MM.1S (cell line): ENCODE results near the gene LDAF1.

Source experiments
- DNase-seq: peaks from one replicate; pipeline ENCODE4 v3.0.0-alpha.2; 2015
- H2AFZ ChIP-seq: fragments of 300-600 bp; sonication (generic); 2 replicates; pipeline ENCODE4 v1.6.0; 2016; ENCODE audit warnings: antibody characterized with exemption, low read length
- H3F3A ChIP-seq: fragments of 300-600 bp; sonication (generic); 2 replicates; pipeline ENCODE4 v1.6.1; 2016; ENCODE audit warnings: mild to moderate bottlenecking, antibody characterized with exemption, low read length, moderate library complexity, mixed read lengths; ENCODE audit not compliant: insufficient read depth
- H3K27ac ChIP-seq: fragments of 300-600 bp; sonication (generic); 2 replicates; pipeline ENCODE4 v1.5.1; 2016; ENCODE audit warnings: mild to moderate bottlenecking, low read length
- H3K27me3 ChIP-seq: fragments of 300-600 bp; sonication (generic); replicated peaks from 2 replicates; pipeline ENCODE4 v1.6.0; 2016; ENCODE audit warnings: low read length; ENCODE audit not compliant: insufficient read depth
- H3K36me3 ChIP-seq: fragments of 300-600 bp; sonication (generic); replicated peaks from 2 replicates; pipeline ENCODE4 v1.6.1; 2016; ENCODE audit warnings: mild to moderate bottlenecking, low read length, mixed read lengths; ENCODE audit not compliant: insufficient read depth
- H3K4me1 ChIP-seq: fragments of 300-600 bp; sonication (generic); 2 replicates; pipeline ENCODE4 v1.6.1; 2016; ENCODE audit warnings: low read length, mixed read lengths
- H3K4me2 ChIP-seq: fragments of 300-600 bp; sonication (generic); 2 replicates; pipeline ENCODE4 v1.6.0; 2016; ENCODE audit warnings: low read depth, low read length
- H3K4me3 ChIP-seq: fragments of 300-600 bp; sonication (generic); 2 replicates; pipeline ENCODE4 v1.5.1; 2016; ENCODE audit warnings: low read length, mixed read lengths
- H3K79me2 ChIP-seq: fragments of 300-600 bp; sonication (generic); 2 replicates; pipeline ENCODE4 v1.6.1; 2016; ENCODE audit warnings: mixed run types, low read length, mixed read lengths
- H3K9ac ChIP-seq: fragments of 300-600 bp; sonication (generic); 2 replicates; pipeline ENCODE4 v1.6.1; 2016; ENCODE audit warnings: low read length, mixed read lengths
- H3K9me2 ChIP-seq: fragments of 300-600 bp; sonication (generic); replicated peaks from 2 replicates; pipeline ENCODE4 v1.6.1; 2016; ENCODE audit warnings: mild to moderate bottlenecking, low read length, mixed read lengths; ENCODE audit not compliant: insufficient read depth
- H3K9me3 ChIP-seq: fragments of 300-600 bp; sonication (generic); replicated peaks from 2 replicates; pipeline ENCODE4 v1.6.1; 2016; ENCODE audit warnings: mild to moderate bottlenecking, low read length, mixed read lengths; ENCODE audit not compliant: insufficient read depth
- H4K20me1 ChIP-seq: fragments of 300-600 bp; sonication (generic); 2 replicates; pipeline ENCODE4 v1.6.1; 2016; ENCODE audit warnings: mild to moderate bottlenecking, low read length, moderate library complexity, mixed read lengths; ENCODE audit not compliant: insufficient read depth
- CTCF ChIP-seq: fragments of 300-600 bp; sonication (generic); IDR thresholded peaks from 2 replicates; pipeline ENCODE4 v1.5.1; 2016; ENCODE audit warnings: antibody characterized with exemption, low read length, mixed read lengths
- EZH2 ChIP-seq: fragments of 300-600 bp; sonication (generic); optimal IDR thresholded peaks from 2 replicates; pipeline ENCODE3; 2017; ENCODE audit warnings: low read depth, mild to moderate bottlenecking, antibody characterized with exemption, low read length, mixed read lengths
- EZH2phosphoT487 ChIP-seq: fragments of 300-600 bp; sonication (generic); IDR thresholded peaks from 2 replicates; pipeline ENCODE4 v1.6.1; 2018; ENCODE audit warnings: antibody characterized with exemption, low read length

Gene LDAF1

GRCh38 chr16:21126518-21126917, 32.0 kb upstream of the LDAF1 start:
- H3K9me2 ChIP-seq = no peaks in the 10 kb centered on the region
- H3K36me3 ChIP-seq = no peaks in the 10 kb centered on the region
- H3F3A ChIP-seq = no peaks in the 10 kb centered on the region
- H3K4me3 ChIP-seq = no peak overlapping the region
- no peak overlapping the region for H3K9ac ChIP-seq
- H4K20me1 ChIP-seq = no peaks in the 10 kb centered on the region
- H3K27ac ChIP-seq = no peak overlapping the region
- DNase-seq = no peak
- H3K9me3 ChIP-seq = no peaks in the 10 kb centered on the region
- no peak for TF ChIP-seq EZH2
- no peak for TF ChIP-seq EZH2phosphoT487
- no peak for TF ChIP-seq CTCF
- H3K4me1 ChIP-seq = no peaks in the 10 kb centered on the region
- H2AFZ ChIP-seq = no peak overlapping the region
- no peaks in the 10 kb centered on the region for H3K79me2 ChIP-seq
- H3K4me2 ChIP-seq = no peak overlapping the region
- no peaks in the 10 kb centered on the region for H3K27me3 ChIP-seq

DNA sequence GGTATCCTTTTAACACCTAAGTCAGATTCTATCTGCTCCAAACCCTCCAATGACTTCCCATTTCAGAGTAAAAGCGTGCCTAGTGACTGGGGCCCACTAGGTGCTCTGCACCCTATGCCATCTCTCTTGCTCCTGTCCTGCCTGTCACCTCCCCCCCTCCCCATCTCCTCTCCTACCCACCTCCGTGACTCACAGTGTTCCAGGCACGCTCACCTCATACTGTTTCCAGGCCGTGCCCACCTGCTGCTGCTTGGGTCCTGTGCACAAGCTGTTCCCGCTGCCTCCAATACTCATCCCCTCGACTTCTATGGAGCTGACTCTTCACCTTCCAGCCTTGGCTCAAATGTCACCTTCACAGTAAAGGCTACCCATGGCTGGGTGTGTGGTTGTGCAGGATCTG, 29.5 kb upstream of the LDAF1 start:
- H3F3A ChIP-seq = no peaks in the 10 kb centered on the region
- no peaks in the 10 kb centered on the region for H3K4me1 ChIP-seq
- H3K9me3 ChIP-seq = no peaks in the 10 kb centered on the region
- H2AFZ ChIP-seq = no peak overlapping the region
- TF ChIP-seq EZH2 (no peak), EZH2phosphoT487 (no peak), CTCF (no peak)
- no peaks in the 10 kb centered on the region for H4K20me1 ChIP-seq
- no peaks in the 10 kb centered on the region for H3K79me2 ChIP-seq
- no peaks in the 10 kb centered on the region for H3K9me2 ChIP-seq
- no peak for DNase-seq
- no peaks in the 10 kb centered on the region for H3K27me3 ChIP-seq
- no peak overlapping the region for H3K4me2 ChIP-seq
- H3K4me3 ChIP-seq = no peak overlapping the region
- H3K9ac ChIP-seq = no peak overlapping the region
- no peaks in the 10 kb centered on the region for H3K36me3 ChIP-seq
- H3K27ac ChIP-seq = no peak overlapping the region

DNA sequence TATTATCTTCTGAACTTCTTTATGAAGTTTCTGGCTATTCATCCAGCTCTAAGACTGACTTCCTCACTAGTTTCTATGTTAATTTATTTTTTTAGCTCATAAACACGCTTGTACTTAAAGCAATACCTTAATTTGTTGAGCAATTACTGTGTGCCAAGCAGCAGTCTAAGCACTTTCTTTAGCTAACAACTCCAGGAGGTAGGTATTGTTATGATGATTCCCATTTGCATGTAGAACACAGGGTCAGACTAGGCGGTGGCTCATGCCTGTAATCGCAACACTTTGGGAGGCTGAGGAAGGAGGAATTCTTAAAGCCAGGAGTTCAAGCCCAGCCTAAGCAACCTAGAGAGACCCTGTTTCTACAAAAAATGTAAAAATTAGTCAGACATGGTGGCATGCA, 27.7 kb upstream of the LDAF1 start:
- H3K4me2 ChIP-seq = no peak overlapping the region
- H3K4me1 ChIP-seq = no peaks in the 10 kb centered on the region
- H3K27me3 ChIP-seq = no peaks in the 10 kb centered on the region
- DNase-seq = no peak
- H3K9me2 ChIP-seq = no peaks in the 10 kb centered on the region
- no peak overlapping the region for H2AFZ ChIP-seq
- no peaks in the 10 kb centered on the region for H3F3A ChIP-seq
- H3K9ac ChIP-seq = no peak overlapping the region
- no peak overlapping the region for H3K27ac ChIP-seq
- no peaks in the 10 kb centered on the region for H3K79me2 ChIP-seq
- H3K36me3 ChIP-seq = no peaks in the 10 kb centered on the region
- TF ChIP-seq EZH2 (no peak), CTCF (no peak), EZH2phosphoT487 (no peak)
- no peaks in the 10 kb centered on the region for H4K20me1 ChIP-seq
- no peaks in the 10 kb centered on the region for H3K9me3 ChIP-seq
- H3K4me3 ChIP-seq = no peak overlapping the region

DNA sequence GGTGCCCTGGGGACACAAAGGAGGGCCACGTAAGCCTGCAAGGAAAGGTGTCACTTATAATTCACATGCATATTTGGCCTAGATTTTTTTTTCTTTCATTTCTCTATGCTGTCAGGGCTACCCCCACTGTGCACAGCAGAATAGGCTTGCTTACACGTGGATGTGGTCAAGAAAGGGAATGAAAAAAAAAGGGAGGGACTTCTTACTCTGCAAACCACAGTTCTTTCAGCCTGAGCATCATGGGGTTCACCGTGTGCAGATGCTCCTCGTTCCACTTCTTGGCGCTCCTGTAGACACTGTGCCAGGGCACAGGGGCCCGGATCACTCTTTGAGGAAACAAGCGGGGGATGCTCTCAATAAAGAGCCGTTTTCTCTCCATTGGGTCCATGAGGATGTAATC, 24.4 kb upstream of the LDAF1 start:
- peak; percentile 17 for DNase-seq
- no peak overlapping the region for H3K27ac ChIP-seq
- no peaks in the 10 kb centered on the region for H3K27me3 ChIP-seq
- no peak overlapping the region for H3K9ac ChIP-seq
- H3K36me3 ChIP-seq = no peaks in the 10 kb centered on the region
- H2AFZ ChIP-seq = no peak overlapping the region
- TF ChIP-seq EZH2phosphoT487 = no peak
- no peak for TF ChIP-seq EZH2
- TF ChIP-seq CTCF = no peak
- H3K9me3 ChIP-seq = no peaks in the 10 kb centered on the region
- H3K4me1 ChIP-seq = no peaks in the 10 kb centered on the region
- H4K20me1 ChIP-seq = no peaks in the 10 kb centered on the region
- no peaks in the 10 kb centered on the region for H3F3A ChIP-seq
- no peak overlapping the region for H3K4me2 ChIP-seq
- no peaks in the 10 kb centered on the region for H3K9me2 ChIP-seq
- H3K79me2 ChIP-seq = no peaks in the 10 kb centered on the region
- no peak overlapping the region for H3K4me3 ChIP-seq
